Trophoblast cell (in vitro differentiated cells and primary cell): ENCODE data around the gene STAC.

Experiments
- DNase-seq, 2 donors: peaks; one replicate each; pipeline ENCODE4 v3.0.0-alpha.2; 2016
- H2AFZ ChIP-seq: 2 replicates; pipeline ENCODE4 v1.6.1; 2013; ENCODE audit warnings: low read length, moderate library complexity, mild to moderate bottlenecking; ENCODE audit not compliant: insufficient read depth, poor library complexity
- H2AK5ac ChIP-seq: 2 replicates; pipeline ENCODE4 v1.6.1; 2013; ENCODE audit warnings: mild to moderate bottlenecking, low read length
- H2BK120ac ChIP-seq: 2 replicates; pipeline ENCODE4 v1.6.1; 2013; ENCODE audit warnings: low read length, mild to moderate bottlenecking, moderate library complexity; ENCODE audit not compliant: insufficient read depth, poor library complexity
- H2BK12ac ChIP-seq: 2 replicates; pipeline ENCODE4 v1.6.1; 2013; ENCODE audit warnings: mild to moderate bottlenecking, low read length, moderate library complexity
- H2BK5ac ChIP-seq: 2 replicates; pipeline ENCODE4 v1.6.1; 2013; ENCODE audit warnings: low read length, low read depth, moderate library complexity, mild to moderate bottlenecking; ENCODE audit not compliant: poor library complexity
- H3K14ac ChIP-seq: 2 replicates; pipeline ENCODE4 v1.6.1; 2013; ENCODE audit warnings: mild to moderate bottlenecking, low read length
- H3K18ac ChIP-seq: 2 replicates; pipeline ENCODE4 v1.6.1; 2013; ENCODE audit warnings: mild to moderate bottlenecking, low read length
- H3K23ac ChIP-seq: 2 replicates; pipeline ENCODE4 v1.6.1; 2013; ENCODE audit warnings: low read length
- H3K27ac ChIP-seq: 2 replicates; pipeline ENCODE4 v1.5.1; 2013; ENCODE audit warnings: low read depth, mild to moderate bottlenecking, inconsistent platforms, low read length, moderate library complexity
- H3K27me3 ChIP-seq: 2 replicates; pipeline ENCODE4 v1.6.1; 2013; ENCODE audit warnings: inconsistent platforms, mild to moderate bottlenecking, low read length, moderate library complexity; ENCODE audit not compliant: insufficient read depth
- H3K36me3 ChIP-seq, 2 experiments: 1 replicate in 1 of 2; 2 replicates in 1 of 2; pipeline ENCODE4 v1.6.1; 2013; ENCODE audit warnings: low read length in 2 of 2, mild to moderate bottlenecking in 2 of 2, moderate library complexity in 1 of 2; ENCODE audit not compliant: insufficient read depth in 2 of 2, control insufficient read depth in 1 of 2
- H3K4ac ChIP-seq: 2 replicates; pipeline ENCODE4 v1.6.1; 2013; ENCODE audit warnings: low read depth, mild to moderate bottlenecking, low read length, moderate library complexity
- H3K4me1 ChIP-seq, 2 experiments: 1 replicate in 1 of 2; 2 replicates in 1 of 2; pipeline ENCODE4 v1.6.1; 2013; ENCODE audit warnings: low read length in 2 of 2, mild to moderate bottlenecking in 2 of 2, moderate library complexity in 1 of 2; ENCODE audit not compliant: insufficient read depth in 2 of 2, control insufficient read depth in 1 of 2
- H3K4me2 ChIP-seq: 2 replicates; pipeline ENCODE4 v1.6.1; 2013; ENCODE audit warnings: inconsistent platforms, mild to moderate bottlenecking, low read length, moderate library complexity
- H3K4me3 ChIP-seq: 2 replicates; pipeline ENCODE4 v1.5.1; 2013; ENCODE audit warnings: mild to moderate bottlenecking, low read depth, low read length, inconsistent platforms
- H3K79me1 ChIP-seq: one replicate; pipeline ENCODE4 v1.6.1; 2013; ENCODE audit warnings: low read length
- H3K79me2 ChIP-seq: 2 replicates; pipeline ENCODE4 v1.6.1; 2013; ENCODE audit warnings: low read length, mild to moderate bottlenecking; ENCODE audit not compliant: control insufficient read depth, insufficient read depth, poor library complexity
- H3K9ac ChIP-seq: 2 replicates; pipeline ENCODE4 v1.6.1; 2013; ENCODE audit warnings: mild to moderate bottlenecking, low read length
- H3K9me3 ChIP-seq: 2 replicates; pipeline ENCODE4 v1.6.1; 2013; ENCODE audit warnings: low read depth, mild to moderate bottlenecking, control low read depth, inconsistent platforms, low read length; ENCODE audit not compliant: insufficient read depth
- H4K12ac ChIP-seq: 2 replicates; pipeline ENCODE4 v1.6.1; 2013; ENCODE audit warnings: low read depth, mild to moderate bottlenecking, low read length, moderate library complexity
- H4K8ac ChIP-seq: 2 replicates; pipeline ENCODE4 v1.6.1; 2013; ENCODE audit warnings: low read depth, mild to moderate bottlenecking, low read length, moderate library complexity
- H4K91ac ChIP-seq: one replicate; pipeline ENCODE4 v1.6.1; 2013; ENCODE audit warnings: low read depth, mild to moderate bottlenecking, low read length, moderate library complexity
- WGBS: extraction: QIAGEN DNeasy Blood & Tissue Kit; methylation state at CpG from one replicate; pipeline ENCODE4 v1.1.7; 2013; ENCODE audit warnings: missing lambda C conversion rate; ENCODE audit not compliant: insufficient read length, insufficient coverage; ENCODE audit errors: extremely low coverage; 5-methylcytosine and 5-hydroxymethylcytosine counted together

Gene STAC

DNA sequence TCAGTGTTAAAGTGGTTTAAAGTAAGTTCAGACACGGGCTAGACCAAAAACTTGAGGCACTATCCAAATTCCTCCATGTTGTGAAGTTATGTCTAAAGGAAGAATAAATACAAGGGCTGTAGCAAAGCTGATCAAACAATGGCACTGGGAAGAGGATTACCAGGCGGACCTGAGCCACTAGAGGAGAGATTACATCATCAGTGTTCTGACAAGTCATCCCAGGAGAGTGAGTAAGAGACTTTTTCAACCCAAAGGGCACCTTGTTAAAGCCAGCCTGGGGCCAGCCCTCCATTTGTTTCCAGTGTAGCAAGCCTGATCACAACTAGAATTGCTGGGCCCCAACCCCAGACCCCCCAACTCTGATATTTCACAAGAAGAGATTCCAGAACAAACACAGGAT, 217.1 kb downstream of the STAC start:
- H4K91ac ChIP-seq, result no peak overlapping the region
- no peak overlapping the region for H3K14ac ChIP-seq
- no peak overlapping the region for H2BK12ac ChIP-seq
- no peak overlapping the region for H3K18ac ChIP-seq
- peaks cover 0 to 2% of the 10 kb centered on the region in 2 experiments for H3K4me1 ChIP-seq
- no peaks in the 10 kb centered on the region for H3K27me3 ChIP-seq
- H3K9ac ChIP-seq, result no peak overlapping the region
- H3K79me2 ChIP-seq, result no peaks in the 10 kb centered on the region
- H3K4me3 ChIP-seq, result no peak overlapping the region
- no peak overlapping the region for H2BK120ac ChIP-seq
- DNase-seq, result no peak
- H2BK5ac ChIP-seq, result no peak overlapping the region
- H3K9me3 ChIP-seq, result peaks cover 1% of the 10 kb centered on the region
- H2AFZ ChIP-seq, result no peak overlapping the region
- no peaks in the 10 kb centered on the region for H3K79me1 ChIP-seq
- H3K4ac ChIP-seq, result no peak overlapping the region
- no peak overlapping the region for H3K23ac ChIP-seq
- no CpG with 5 or more reads among the region's 2 CpGs for WGBS
- H3K36me3 ChIP-seq, result no peaks in the 10 kb centered on the region
- no peak overlapping the region for H4K12ac ChIP-seq
- H3K27ac ChIP-seq, result no peak overlapping the region
- H4K8ac ChIP-seq, result no peak overlapping the region
- no peak overlapping the region for H2AK5ac ChIP-seq
- H3K4me2 ChIP-seq, result no peak overlapping the region
